ENCODE measurements around the gene CITED4.

Gene CITED4

DNA sequence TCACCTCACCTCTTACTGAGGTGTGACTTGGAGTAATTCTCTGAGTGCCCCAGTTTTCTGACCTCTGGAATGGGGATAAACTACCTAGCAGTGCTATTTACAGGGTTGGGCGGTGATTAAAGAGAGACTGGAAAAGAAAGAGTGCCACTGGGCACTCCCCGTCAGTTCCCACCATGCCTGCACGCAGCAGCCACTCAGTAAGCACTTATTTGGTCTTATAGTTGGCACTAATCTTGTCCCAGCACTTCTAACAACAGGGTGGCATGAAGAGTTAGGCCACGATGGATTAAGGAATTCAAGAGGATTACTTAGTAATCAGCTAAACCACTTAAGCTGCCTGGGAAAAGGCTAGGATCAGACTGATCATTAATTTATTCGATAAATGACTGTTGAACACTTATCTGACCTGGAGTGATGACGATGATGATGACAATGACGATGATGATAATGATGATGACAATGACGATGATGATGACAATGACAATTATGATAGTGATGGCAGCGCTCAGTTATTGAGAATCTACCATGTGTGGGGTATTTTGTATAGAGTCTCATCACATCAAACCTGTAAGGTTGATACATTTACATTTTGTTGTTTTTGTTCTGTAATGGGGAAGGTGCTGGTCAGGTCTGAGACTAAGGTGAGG is 5.4 kb downstream of the CITED4 start:
- intact Hi-C loops (cut with DNase I): loop anchor here (10.0 kb wide), 1 partner anchor 162 kb away; the partner anchor contains the start of gene NFYC
- no peak for DNase-seq

DNA sequence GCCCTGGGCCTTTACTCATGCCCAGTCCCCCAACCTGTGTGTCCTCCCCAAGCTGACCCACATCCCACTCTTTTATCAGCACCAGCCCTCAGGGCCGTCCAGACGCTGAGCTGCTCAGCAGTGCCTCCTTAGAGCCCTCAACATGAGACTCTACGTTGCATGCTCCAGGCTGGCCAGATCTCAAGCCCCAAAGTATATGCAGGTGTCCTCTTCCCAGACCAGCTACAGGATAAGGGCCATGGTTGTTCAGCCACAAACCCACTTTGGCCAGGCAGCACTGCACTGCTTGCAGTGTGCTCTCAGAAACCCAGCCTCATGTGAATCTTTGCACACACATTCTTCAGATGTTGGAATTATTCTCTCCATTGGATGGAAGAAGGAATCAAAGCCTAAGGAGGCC is 6.0 kb downstream of the CITED4 start:
- DNase-seq: peak in 1 of 10 donors; percentile 38
- intact Hi-C loops (cut with DNase I): loop anchor here (10.0 kb wide), 1 partner anchor 161 kb away; the partner anchor contains the start of gene NFYC

DNA sequence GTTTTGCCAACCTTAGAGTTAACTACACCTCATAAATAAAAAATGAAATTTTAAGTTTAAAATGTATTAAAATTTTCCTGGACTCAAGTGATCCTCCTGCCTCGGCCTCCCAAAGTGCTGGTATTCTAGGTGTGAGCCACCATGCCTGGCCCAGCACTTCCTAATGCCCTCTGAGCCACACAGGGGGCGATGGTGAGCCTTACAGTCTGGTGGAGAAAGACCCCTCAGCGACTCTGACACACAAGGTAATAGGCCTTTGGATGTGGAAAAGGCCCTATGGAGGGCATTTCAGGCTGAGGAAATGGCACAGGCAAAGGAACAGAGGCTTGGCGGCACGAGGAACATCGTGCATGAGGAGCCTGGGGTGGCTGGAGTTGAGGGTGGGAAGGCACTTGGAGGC is 6.7 kb downstream of the CITED4 start:
- DNase-seq: peak in 1 of 10 donors; percentile 59
- intact Hi-C loops (cut with DNase I): loop anchor here (10.0 kb wide), 1 partner anchor 161 kb away; the partner anchor contains the start of gene NFYC

DNA sequence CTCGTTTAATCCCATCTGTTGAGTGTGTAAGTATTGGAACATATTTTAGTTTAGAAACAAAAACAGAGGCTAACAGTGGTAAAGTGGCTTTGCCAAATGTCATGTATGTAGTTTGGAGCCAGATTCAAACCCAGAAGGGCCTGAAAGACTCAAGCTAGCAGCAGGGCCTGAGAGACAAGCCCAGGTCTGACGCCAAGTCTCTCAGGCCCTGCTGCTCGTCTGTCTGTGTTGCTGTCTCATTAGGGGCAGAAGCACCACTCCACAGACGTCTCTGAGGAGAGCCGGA is 8.3 kb downstream of the CITED4 start:
- intact Hi-C loops (cut with DNase I): loop anchor here (10.0 kb wide), 1 partner anchor 159 kb away; the partner anchor contains the start of gene NFYC
- peak in 1 of 10 donors; percentile 27 for DNase-seq

DNA sequence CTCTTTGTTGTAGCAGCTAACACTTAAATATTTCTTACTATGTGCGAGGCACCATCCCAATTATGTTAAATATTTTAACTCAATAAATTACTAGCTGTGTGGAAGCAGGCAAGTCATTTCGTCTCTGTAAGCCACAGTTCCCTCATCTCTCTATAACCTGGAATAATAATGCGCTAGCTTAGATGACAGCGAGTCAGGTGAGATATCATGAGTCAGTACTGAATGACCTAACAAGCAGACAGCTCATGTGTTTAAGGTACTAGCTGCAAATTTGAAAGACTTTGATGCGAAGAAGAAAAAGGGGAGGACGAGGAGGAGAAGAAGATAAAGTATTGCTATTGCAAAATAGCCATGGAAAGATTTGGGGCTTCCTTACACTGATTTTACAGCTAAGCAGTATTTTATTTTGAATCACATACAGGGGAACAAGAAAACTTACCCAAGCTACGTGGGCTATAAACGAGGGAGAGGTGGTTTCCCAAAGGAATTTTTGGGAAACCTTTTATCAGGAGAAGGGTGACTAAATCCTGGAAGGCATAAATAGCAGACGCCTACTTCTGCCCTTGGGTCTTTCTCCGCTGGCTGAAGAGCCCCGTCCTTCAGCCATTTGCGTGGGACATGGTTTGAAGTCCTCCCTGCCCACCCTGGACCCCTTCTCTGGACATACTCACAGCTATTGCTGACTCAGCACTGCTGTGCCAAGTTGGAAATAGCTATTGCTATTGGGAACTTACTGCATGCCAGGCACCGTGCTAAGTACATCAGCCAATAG is 8.9 kb downstream of the CITED4 start:
- peak in 1 of 10 donors; percentile 31 for DNase-seq
- intact Hi-C loops (cut with DNase I): loop anchor here (10.0 kb wide), 1 partner anchor 158 kb away; the partner anchor contains the start of gene NFYC

DNA sequence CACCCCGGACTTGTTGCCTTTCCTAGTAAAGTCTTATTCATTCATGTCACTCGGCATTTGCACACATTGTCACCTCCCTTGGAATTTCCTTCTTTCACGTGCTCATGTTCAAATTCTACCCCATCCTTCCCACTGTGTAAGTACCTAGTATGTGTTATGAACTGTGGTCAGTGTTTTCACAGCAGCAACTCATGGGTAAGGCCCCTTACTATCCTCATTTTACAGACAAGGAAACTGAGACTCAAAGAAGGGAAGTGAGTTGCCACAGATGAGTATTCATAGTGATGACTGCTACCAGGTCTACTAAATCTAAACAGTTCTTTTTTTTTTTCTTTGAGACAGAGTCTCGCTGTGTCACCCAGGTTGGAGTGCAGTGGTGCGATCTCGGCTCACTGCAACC is 10.5 kb downstream of the CITED4 start:
- intact Hi-C loops (cut with DNase I): loop anchor here (2.0 to 10.0 kb wide), 2 partner anchors 77 to 157 kb away; partner anchors contain the start of gene NFYC
- DNase-seq: no peak

DNA sequence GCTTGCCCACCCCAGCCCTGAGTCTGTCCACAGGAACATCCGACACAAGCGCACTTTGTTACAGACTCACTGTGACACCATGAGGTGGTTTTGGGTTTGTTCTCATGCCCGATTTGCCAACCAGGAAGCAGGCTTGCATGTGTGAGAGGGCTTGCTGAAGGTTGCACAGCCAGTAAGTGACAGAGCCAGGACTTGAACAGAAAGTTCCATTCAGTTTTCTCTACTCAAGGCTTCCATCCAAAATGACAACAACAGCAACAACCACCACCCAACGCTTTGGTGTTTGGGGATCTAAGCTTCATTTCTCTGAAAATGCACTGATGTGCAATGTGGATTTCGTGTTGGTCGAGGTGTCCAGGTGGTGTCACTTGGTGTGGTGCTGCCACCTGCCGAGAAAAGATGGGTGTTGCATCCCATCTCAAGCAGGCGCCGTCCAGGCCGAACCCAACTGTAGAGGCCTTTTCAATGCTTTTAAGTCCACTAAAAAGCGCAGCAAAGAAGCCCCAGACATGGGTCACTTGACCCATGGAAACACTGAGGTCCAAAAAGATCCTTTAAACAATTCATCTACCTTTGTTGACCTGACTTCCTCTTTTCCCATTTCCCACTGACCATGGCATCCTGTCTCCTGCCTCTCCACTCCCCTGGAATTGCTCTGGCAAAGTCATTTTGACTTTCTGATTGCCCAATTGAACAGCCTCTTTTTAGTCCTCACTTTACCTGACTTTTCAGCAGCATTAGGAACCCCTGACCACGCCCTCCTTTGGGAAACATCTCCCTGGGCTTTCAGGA is 12.2 kb downstream of the CITED4 start:
- intact Hi-C loops (cut with DNase I): loop anchor here (2.0 to 10.0 kb wide), 3 partner anchors 75 to 238 kb away; partner anchors contain the start of gene NFYC
- peak; percentile 61 to 96 (median 78) for DNase-seq

DNA sequence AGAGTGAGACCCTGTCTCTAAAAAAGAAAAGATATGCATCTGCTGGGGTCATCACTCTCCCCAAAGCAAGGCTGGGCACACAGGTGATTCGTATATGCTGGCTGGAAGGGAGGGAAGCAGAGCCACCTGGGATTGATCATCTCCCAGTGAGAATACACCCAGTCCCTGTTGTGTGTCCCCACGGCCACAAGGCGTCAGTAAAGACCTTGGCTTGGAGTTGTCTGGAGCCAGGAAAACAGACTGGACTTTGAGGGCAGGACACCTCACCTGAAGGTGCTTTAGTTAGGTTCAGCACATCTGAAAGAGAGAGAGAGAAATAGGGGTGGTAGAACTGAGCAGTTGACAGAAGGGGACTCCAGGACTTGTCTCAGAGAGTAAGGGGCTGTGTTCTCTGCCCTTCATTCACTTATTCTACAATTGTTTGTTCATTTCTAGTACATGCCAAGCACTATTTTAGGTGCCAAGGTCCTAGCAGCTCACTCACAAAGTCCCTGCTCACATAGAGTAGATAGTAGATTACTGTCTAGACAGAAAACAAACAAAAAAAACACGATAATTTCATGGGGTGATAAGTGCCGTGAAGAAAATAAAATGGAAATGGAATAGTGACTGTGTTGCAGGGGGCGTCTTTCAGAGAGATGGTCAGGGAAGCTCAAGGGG is 13.5 kb downstream of the CITED4 start:
- intact Hi-C loops (cut with DNase I): loop anchor here (1.0 to 5.0 kb wide), 2 partner anchors 104 to 236 kb away; no protein-coding TSS in a partner anchor
- DNase-seq: peak in 7 of 10 donors; percentile 46 to 94 (median 66)

DNA sequence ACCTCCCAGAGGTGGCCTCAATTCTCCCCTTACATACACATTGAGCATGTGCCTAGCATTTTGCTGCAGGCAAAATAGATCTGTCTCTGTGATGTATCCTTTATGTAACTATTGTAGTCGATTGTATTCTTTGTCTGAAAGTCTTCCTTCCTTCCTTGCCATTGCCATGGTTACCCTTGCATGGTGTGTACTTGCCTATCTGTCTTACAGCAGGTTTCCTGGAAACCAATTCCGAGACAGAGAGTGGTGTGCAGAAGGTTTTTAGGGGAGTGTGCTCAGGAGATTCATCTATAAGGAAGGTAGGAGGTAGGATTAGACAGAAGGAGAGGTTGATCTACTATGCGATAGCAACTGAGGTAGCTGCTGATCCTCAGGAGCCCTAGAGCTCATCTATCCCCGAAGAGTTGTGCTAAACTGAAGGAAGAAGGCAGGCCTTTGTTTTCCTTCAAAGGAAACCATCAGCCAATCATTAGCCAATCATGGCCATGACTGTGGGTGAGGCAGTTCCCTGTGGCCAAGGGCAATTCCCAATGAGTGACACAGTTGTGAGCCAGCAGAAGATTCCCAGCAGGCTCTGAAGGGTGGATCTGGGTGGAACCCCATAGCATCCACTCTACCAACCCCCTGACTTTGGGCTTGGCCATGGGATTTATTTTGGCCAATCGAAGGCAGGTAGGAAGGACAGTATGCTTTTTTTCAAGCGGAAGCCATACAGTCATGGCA is 15.0 kb downstream of the CITED4 start:
- intact Hi-C loops (cut with DNase I): loop anchor here (5.0 kb wide), 1 partner anchor 235 kb away; no protein-coding TSS in a partner anchor
- DNase-seq: peak in 1 of 10 donors; percentile 67

DNA sequence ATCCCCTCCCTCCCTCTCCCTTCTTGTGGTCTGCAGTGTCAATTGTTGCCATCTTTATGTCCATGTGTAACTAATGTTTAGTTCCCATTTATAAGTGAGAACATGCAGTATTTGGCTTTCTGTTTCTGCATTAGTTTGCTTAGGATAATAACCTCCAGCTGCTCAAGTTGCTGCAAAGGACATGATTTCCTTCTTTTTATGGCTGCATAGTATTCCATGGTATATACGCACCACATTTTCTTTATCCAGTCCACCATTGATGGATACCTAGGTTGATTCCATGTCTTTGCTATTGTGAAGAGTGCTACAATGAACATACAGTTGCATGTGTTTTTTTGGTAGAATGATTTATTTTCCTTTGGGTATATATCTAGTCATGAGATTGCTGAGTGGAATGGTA is 16.3 kb downstream of the CITED4 start:
- intact Hi-C loops (cut with DNase I): loop anchor here (5.0 kb wide), 1 partner anchor 234 kb away; no protein-coding TSS in a partner anchor
- DNase-seq: no peak

DNA sequence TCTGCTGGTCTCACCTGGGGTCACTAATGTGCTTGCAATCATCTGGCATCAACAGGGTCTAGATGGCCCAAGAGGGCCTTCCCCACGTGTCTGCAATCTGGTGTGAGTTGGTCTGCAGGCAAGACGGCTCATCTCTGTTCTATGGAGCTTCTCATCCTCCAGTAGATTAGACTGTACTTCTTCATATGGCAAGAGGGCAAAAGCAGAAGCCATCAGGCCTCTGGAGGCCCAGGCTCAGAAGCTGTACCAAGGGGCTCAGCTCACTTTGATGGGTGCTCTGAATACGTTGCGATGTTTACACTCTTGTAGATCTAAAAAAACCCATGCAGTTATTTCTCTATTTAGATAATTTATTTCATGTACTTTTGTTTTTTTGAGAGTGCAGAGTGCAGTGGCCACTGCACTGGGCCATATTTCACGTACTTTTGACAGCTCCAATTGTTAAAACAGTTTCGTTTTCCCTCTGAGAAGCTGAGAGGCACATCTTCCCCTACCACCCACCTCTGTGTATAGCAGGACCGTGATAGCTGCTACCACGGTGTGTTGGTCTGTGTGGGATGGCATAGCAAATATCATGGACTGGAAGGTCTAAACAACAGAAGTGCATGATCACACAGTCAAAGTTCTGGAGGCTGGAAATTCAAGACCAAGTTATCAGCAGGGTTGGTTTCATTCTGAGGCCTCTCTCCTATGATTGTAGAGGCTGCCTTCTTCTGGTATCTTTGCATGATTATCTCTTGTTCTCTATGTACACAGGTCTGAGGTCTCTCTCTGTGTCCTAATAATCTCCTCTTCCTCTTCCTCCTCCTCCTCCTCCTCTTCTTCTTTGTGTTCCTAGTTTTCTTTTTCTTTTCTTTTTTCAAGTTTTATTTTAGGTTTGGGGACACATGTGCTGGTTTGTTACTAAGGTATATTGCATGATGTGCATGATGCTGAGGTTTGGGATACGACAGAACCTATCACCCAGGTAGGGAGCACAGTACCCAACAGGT is 17.0 kb downstream of the CITED4 start:
- peak in 1 of 10 donors; percentile 28 for DNase-seq
- intact Hi-C loops (cut with DNase I): loop anchor here (5.0 kb wide), 1 partner anchor 233 kb away; no protein-coding TSS in a partner anchor

DNA sequence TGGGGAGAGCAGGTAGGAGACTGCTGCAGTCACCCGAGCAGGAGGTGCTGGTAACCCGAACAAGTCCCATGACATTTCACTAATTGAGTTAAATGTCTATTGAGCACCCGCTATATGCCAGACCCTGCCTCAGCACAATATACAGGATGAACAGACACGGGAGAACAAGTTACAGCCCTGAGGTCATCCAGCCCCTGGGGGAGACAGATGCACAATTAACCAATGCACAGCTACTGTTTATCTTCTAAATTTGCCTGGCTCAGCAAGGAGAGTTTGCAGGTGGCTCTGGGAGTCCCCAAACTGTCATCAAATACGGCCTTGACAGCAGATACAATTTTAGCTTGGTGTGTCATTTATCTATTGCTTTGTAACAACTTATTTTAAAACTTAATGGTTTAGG is 18.1 kb downstream of the CITED4 start:
- no peak for DNase-seq
- intact Hi-C loops (cut with DNase I): no loop called here

DNA sequence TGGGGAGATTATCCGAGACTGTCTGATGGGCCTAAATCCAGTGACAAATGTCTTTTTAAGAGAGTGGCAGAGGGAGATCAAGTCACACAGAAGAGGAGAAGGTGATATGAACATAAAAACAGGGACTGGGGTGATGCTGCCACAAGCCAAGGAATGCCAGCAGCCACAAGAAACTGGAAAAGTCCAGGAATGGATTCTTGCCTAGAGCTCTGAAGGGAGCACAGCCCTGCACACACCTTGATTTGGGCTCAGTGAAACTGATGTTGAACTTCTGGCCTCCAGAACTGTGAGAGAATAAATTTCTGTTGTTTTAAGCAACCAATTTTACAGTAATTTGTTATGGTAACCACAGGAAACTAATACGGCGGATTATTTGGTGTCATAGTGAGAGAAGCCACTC is 19.5 kb downstream of the CITED4 start:
- intact Hi-C loops (cut with DNase I): no loop called here
- DNase-seq: no peak

DNA sequence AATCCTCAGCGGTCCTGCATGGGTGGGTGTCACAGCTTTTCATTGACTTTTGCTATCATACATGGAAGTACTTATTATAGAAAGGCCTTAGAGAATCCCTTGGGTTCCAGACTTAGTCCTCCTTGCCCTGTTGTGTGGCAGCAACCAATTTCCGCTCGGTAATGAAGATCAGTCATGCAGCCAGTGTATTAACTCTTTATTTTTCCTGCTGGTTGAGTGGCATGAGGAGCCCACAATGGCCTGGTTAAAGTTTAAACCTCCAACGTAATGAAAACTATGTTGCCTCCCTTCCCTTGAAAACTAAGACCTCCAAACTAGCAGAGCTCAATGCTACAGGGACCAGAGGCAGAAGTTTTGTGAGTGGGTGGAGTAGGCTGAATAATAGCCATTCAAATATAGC is 20.0 kb downstream of the CITED4 start:
- peak in 1 of 10 donors; percentile 3 for DNase-seq
- intact Hi-C loops (cut with DNase I): no loop called here

DNA sequence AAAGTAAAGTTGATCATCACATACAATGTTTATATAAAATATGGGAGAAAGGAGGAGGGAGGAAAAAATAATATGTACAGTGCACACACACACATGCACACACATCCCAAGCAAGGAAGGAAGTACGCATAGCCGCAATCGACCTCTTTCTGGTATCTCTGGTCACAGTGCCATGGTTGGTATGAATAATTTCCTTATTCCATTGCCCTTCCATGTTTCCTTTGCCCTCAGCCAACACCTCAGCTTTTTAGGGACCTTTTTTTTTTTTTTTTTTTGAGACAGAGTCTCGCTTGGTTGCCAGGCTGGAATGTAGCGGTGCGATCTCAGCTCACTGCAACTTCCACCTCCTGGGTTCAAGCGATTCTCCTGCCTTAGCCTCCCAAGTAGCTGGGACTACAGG is 20.6 kb downstream of the CITED4 start:
- intact Hi-C loops (cut with DNase I): no loop called here
- DNase-seq: peak in 1 of 10 donors; percentile 13

DNA sequence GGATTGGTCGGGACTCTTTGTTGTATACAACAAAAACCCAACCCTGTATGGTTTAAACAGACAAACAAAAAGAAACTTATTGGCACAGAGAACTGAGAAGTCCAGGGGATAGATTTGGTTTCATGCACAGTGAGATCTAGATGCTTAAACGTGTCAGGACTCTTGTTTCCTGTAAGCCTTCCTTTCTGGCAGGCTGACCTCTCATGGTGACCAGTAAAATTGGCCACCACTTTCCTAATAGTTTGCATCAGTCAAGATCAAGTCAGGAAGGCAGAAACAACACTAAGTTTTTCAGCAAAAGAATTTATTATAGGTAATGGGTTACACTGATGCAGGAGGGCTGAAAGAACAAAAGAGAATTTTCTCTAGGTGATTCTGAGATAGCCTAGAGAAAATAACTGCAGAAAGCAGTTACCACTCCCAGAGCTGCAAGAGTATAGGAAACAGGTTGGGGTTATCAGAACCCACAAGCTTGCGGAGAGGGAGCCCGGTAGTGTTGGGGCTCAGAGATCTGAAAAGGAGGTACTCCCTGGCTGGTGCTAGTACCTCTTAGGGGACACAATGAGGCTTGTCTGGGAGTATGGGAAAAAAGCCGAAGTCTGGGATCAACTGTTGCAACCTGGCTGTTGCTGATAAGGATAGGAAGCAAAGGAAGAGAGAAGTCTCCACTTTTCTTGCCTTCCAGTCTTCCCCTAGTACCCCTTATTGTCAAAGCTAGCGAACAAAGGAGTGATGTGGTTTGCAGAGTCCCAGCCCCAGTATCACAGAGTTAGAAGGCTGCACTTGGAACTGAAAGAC is 21.4 kb downstream of the CITED4 start:
- intact Hi-C loops (cut with DNase I): no loop called here
- peak in 2 of 10 donors; percentile 1 to 17 for DNase-seq

DNA sequence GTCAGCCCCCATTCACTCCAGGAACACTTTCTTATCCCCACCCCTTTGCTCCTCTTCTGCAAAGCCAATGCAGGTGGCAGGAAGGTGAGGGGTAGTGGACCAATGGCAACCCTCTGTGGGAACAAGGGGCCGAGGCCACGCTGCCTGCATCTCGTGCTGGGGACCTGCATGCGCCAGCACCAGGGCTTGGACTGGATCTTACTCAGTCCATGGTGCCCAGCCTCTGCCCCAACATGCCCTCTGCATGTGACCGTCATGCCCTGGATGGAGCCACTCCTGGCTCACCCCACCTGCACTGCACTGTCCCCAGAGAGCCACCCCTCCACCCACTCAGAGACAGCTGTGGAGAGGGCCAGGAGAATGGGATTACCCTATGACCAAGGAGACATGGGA is 22.2 kb downstream of the CITED4 start:
- DNase-seq: peak in 2 of 10 donors; percentile 33 to 71
- intact Hi-C loops (cut with DNase I): no loop called here

Data from posterior cingulate gyrus (tissue), 11 donors.